Measurements from ENCODE around the gene DIP2A.

DNA sequence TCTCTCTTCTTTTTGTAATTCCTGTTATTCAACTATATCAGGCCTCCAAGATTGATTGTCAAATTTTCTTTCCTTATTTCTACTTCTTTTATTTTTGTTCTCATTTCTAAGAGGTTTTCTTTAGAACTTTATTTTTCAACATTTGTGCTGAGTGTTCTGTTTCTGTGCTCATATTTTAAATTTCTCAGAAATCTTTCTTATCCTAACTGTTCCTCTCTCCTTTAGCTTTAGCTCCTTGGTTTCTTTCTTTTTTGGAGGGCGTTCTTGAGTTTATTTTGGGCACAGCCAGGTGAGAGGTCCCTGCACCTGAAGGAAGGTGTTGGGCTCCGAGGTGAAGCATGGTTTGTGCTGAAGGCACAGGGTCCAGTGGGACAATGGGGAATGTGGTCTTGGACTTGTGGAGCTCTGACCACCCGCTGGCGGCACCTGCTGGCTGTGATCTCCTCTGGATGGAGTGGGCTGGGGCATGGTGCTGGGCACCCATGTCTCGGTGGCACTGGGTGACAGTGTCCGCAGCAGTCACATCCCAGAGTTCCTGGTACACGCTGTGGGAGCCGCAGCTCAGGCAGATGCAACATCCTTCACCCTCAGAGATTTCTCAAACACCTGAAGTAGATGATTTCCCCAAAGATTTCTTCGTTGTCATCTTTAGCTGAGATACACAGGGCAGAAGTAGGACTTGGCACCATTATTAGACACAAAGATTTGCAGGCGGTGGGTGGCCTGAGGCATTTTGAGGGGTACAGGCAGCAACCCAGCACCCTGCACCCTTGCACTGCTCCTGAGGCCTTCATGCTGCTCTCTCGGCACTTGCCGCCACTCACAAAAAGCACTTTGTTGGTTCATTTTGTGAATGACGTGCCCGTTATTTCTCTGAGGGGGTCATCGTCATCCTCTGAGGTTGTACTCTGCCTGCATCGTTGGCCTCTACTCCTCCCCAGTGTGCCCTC, 38.2 kb upstream of the DIP2A start:
- TF ChIP-seq, protein P1, sequence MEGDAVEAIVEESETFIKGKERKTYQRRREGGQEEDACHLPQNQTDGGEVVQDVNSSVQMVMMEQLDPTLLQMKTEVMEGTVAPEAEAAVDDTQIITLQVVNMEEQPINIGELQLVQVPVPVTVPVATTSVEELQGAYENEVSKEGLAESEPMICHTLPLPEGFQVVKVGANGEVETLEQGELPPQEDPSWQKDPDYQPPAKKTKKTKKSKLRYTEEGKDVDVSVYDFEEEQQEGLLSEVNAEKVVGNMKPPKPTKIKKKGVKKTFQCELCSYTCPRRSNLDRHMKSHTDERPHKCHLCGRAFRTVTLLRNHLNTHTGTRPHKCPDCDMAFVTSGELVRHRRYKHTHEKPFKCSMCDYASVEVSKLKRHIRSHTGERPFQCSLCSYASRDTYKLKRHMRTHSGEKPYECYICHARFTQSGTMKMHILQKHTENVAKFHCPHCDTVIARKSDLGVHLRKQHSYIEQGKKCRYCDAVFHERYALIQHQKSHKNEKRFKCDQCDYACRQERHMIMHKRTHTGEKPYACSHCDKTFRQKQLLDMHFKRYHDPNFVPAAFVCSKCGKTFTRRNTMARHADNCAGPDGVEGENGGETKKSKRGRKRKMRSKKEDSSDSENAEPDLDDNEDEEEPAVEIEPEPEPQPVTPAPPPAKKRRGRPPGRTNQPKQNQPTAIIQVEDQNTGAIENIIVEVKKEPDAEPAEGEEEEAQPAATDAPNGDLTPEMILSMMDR (optimal IDR thresholded peaks at IDR 0.05 in 1 of 3, IDR thresholded peaks at IDR 0.05 in 1 of 3, conservative IDR thresholded peaks at IDR 0.05 in 1 of 3; ENCODE audit: extremely low read depth in 1 of 3, insufficient read depth in 2 of 3, low read length in 3 of 3): peak in 1 of 3 experiments; percentile 11
- no peak for TF ChIP-seq EZH2 (IDR thresholded peaks at IDR 0.05; ENCODE audit: low read length)

All from keratinocyte (primary cell).